Body of pancreas (tissue), 4 donors: Measurements from ENCODE around the gene GID8.

Experiments used
- CTCF ChIP-seq, 7 experiments: fragments of 450-650 bp in 4 of 7; fragments of 200-600 bp in 3 of 7; sonication (generic) in 3 of 7; IDR thresholded peaks; one replicate each; pipeline ENCODE4 v1.5.1; 2016 to 2019; ENCODE audit warnings: antibody characterized with exemption in 7 of 7
- POLR2A ChIP-seq, 3 donors: fragments of 450-650 bp; IDR thresholded peaks; one replicate each; pipeline ENCODE4 v1.6.1; 2016; ENCODE audit warnings: antibody characterized with exemption in 3 of 3, mild to moderate bottlenecking in 2 of 3

- TF ChIP-seq CTCF (IDR thresholded peaks at IDR 0.05) (no peak), POLR2A (IDR thresholded peaks at IDR 0.05) (no peak)
These were observed 19.5 kb downstream of the GID8 start for GRCh38 chr20:62957136-62958117.
